ENCODE results near the gene SHROOM4.

DNA sequence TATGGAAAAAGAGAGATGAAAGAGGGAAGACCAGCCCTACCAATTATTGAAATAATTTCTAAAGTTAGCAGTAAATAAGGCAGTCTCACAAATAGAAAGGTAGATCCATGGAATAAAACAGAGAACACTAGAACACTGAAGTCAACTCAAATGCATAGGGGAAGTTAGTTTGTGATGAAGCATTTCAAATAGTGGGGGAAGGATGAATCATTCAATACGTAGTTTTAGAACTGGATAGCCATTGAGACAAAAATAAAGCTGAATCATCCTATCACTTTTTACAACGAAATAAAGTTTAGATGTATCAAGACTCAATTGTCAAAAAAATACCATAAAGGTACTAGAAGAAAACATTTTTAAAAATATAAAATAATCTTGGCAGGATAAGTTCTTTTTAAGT is 200.1 kb downstream of the SHROOM4 start:
- TF ChIP-seq POLR2AphosphoS5 (IDR thresholded peaks at IDR 0.05; ENCODE audit: low read depth, low read length) (no peak), REST (IDR thresholded peaks at IDR 0.05; ENCODE audit: insufficient read depth in 1 of 2, low read depth in 2 of 2, low read length in 2 of 2) (no peak), TAF1 (IDR thresholded peaks at IDR 0.05; ENCODE audit: borderline replicate concordance, insufficient read depth, low read length) (no peak)
